GM21717 (cell line): ENCODE measurements around the gene PAK3.

Experiments used
- ATAC-seq: cut with Tn5 transposase; IDR thresholded peaks from one replicate; pipeline ENCODE4 v1.9.1; 2021; ENCODE audit warnings: mild to moderate bottlenecking, moderate library complexity; ENCODE audit not compliant: unreplicated experiment

The PAK3 gene

DNA sequence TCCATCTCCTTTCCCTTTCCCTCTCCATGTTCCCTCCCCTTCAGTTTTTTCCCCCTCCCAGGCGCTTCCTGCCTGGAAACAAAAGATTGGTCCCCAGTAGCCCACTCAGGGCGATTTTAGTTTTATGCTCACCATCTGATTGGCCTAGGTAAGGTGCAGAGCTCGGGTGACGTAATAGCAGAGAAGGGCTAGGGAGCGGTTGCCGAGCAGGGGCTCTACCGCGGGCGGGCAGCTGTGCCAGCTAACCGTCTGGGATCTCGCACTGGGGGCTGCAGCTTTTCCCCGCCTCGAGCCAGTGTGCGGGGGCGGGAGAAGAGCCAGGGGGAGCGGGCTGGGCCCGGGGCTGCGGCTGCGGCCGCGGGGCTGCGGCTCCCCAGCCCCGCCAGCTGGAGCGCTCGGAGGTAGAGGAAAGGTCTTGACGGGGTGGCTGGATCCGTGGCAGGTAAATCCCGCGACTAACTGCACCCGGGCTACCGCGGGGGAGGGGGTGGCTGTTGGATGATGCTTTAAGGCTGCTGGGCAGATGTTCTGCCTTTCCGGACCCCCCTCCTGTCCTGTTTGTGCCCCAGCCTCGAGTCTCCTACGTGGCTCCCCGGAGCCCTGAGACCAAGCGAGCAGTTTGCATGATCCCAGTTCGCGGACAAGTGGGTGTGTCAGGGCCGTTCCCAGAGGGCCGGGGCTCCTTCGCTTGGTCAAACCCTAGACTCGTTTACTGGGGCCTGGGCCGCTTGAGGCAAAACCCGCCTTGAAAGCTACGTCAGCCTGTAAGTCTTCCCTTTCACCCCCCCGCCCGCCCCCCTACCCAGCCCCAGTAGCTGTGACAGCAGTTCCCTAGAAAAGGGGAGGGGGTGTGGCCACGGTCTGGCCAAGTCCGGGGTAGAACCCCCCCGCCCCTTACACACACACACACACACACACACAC lies at the start of gene PAK3:
PAK3 (plus strand) TSS at position 218 of the 922 bp plus-strand sequence. CDS start 26,913 bp downstream, outside the sequence.
- peak; percentile 56 for ATAC-seq

DNA sequence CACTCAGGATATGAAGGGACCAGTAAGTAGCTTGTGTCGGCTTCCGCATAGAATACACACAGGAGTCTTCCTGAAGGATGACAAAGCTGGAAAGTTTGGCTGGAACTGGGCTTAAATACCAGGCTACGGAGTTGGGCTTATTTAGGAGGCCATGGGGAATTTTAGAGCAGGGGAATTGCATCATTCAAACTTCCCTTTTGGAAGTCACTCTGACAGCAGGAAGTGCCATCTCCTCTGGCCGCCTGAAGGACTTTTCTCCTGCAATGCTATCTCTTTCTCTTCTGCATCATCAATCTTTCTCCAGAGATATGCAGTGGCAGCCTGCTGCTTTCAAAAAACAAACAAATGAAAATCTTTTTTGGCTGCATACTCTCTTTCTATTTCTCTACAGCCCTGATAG lies 48.4 kb upstream of the PAK3 start:
- no peak for ATAC-seq

DNA sequence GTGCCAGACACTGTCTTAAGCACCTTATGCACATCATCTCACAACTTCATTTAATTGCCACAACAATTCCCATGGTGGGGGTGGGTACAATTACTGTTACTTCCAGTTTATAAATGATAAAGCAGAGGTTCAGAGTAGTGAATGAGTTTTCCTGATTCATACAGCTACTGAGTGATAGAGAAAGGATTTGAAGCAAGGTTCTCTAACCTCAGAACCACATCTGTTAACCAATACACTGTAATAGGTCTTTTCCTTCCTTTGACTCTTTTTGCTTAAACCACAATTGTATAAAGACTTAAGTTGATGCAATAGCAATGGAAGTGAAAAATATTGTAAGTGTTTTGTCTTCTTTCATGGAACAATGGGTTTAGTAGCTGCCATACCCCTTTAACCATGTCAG lies 43.5 kb upstream of the PAK3 start:
- no peak for ATAC-seq

DNA sequence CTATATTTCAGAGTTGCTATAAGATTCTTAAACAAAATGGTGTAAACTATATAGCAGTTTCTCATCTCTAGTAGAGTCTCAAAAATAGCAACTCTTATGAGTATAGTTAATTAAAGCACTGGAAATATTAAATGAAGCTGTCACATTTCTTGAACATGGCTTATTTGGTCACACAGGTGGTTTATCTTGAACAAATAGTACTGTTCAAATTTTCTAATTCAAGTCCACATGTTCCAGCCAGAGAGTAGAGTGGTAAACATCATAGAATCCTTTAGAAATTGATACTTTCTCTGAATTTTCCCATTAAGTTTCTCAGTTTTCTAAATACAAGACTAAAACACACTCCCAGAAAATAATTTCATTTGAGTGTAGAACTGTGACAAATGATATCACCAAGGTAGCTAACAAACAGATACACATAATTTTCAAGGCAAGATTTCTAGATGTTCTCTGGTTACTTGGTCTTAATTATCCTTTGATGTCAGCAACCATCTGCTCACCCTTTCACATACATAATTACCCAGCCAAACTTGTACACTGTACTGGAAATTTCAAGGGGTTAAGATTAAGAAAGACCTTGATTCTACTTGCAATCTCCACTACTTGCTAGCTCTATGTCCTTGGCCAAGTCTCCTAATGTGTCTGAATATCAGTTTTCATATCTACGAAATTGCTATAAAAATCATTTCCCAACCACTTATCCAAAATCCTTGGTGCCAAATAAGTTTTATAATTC lies 24.3 kb upstream of the PAK3 start:
- ATAC-seq = no peak

GRCh38 chrX:111083081-111083480 lies 12.9 kb upstream of the PAK3 start:
- no peak for ATAC-seq

DNA sequence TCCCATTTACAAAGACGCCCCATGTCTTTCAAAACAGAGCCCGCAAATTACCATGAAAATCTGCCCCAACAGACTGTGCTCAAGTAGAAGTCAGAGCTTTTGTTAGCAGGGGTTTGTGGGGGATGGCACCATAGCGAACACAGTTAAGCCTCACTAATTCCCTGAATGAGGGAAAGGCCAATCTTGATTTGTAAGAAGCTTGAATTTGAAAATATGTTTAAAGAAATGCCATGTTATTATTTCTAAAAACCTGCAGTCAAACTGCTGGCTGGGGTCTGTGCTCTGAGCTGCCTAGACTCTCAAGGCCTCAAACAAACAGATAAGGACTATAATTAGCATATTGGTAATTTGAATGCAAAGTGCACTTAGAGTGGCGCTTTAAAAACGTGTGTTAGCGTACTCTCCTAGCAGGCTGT lies 9.4 kb upstream of the PAK3 start:
- ATAC-seq = no peak

DNA sequence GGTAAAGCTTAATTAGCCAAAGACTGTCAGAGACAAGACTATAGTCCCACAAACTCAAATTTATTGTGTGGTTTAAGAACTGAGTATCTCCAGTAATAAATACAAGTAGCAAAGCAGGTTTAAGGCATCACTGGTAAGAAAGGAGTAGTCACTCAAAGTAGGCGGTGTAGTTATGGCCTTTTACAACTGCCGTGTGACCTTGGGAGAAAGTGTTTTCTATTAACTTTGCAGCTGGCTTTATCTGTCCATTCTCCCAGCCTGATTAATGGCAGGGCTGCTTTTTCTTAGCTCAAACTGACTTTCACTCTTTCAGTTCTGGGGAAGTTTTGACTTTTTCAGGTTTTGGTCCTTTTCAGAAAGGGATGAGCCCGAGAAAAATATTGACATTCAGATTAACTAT lies 7.4 kb upstream of the PAK3 start:
- no peak for ATAC-seq

DNA sequence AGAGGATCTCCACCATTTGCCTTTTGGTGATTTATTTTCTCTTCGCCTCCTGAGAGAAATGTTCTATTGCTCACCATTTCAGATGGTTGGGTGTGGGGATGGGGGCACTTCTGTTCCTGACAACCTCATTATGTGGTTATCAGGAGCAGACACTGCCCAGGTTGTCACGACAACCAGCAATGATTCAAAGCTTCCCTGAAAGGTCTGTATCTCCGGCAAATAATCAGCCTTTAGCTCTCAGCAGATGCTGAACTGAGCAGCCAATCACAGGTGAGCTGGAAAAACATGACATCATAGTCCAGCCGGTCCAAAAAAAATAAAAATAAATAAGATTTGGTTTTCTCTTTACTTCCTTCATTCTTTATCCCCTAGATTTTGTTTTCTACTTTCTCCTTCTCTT lies 5.5 kb upstream of the PAK3 start:
- no peak for ATAC-seq

- ATAC-seq = peak; percentile 78
Measured at GRCh38 chrX:111098874-111099273, 2.9 kb downstream of the PAK3 start.

DNA sequence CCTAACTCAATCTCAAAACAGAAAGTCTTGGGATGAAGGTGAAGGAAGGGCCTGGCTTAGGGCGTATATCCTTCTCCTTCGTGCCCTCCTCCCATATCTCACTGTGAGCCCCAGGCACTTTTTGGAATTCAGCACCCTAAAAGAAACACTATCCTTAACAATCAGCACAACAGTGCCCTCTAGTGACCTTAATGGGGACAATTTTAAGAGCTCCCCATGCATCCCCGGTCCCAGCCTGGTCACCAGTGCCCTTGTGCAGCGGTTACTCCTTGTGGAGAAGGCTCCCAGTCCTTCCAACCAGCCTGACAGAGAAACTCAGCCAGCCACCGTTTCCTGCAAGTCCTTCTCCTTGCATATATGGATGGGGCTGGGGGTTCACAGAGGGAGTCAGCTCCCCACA lies 4.2 kb downstream of the PAK3 start:
- ATAC-seq = peak; percentile 57

- no peak for ATAC-seq
Measured at GRCh38 chrX:111101580-111101979, 5.6 kb downstream of the PAK3 start.

- ATAC-seq = no peak
Measured at GRCh38 chrX:111102636-111103035, 6.6 kb downstream of the PAK3 start.

GRCh38 chrX:111103246-111103645 lies 7.3 kb downstream of the PAK3 start:
- ATAC-seq = no peak

- no peak for ATAC-seq
Measured at GRCh38 chrX:111110098-111110775, 14.2 kb downstream of the PAK3 start.

DNA sequence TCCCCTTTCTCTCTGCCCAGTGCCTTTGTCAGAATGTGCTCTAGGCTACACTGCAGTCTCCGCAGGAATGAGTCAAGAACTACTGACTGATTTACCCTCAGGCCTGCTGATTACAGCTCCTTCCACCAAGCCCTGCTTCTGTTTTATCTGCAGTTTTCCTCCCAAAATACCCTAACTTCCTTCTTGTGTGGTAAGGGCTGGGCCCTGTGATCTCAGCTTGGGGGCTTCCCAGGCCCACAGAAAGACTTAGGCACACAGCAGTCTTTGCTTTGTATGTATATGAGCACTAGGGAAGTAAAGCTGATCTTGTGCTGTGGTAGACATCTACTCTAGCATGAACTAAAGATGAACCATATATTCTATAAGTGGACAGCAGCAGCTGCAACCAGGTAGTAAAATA lies 18.8 kb downstream of the PAK3 start:
- no peak for ATAC-seq

DNA sequence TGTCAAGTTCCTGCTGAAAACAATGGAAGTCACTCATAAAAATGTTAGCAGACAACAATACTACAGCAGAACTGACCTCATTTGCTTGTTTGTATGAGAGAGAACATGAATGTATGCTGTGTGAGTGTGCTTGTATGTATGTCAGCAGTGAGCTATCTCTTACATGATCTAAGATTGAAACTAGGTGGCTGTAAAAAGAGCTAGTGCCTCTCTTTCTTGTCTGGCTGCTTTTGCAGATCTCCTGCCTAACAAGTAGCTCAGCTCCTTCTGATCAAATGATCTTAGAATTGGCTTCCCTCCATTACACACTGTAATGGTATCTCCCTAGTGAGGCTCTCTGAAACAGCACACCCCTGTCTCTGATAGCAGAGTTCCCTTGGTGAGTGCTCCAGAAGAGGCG lies 20.7 kb downstream of the PAK3 start:
- no peak for ATAC-seq

DNA sequence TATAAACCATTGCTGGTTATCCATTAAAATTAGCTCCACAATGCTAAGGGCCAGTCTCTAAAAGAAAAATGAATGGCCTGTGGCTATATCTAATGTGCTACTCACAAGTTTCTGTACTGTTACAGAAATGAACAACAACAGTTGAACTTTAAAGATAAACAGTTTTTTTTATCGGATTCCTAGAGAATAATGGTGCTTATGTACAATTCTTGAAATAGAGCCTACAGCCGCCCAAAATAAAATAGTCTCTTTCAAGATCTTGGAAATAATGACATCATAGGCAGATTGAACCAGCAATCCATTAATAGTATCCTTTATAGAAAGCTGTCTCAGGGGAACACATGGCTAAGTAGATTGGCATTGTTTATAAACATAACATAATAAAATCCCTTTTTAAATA lies 23.4 kb downstream of the PAK3 start:
- ATAC-seq = no peak

DNA sequence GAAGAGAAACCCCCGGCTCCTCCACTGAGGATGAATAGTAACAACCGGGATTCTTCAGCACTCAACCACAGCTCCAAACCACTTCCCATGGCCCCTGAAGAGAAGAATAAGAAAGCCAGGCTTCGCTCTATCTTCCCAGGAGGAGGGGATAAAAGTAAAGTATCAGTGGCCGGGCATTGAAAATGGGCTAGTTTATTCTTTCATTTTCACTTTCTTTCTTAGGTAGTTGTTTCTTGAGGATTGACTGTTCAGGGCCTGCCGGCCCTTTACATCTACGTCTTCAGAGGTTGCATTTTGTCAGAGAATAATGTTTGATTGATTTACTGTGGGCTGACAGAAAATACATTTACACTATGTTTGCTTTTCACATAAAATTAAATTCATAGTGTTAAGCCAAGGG lies 27.1 kb downstream of the PAK3 start:
- peak; percentile 64 for ATAC-seq

GRCh38 chrX:111123606-111124179 lies 27.7 kb downstream of the PAK3 start:
- peak; percentile 52 for ATAC-seq

- ATAC-seq = peak; percentile 59
Measured at GRCh38 chrX:111124418-111124817, 28.4 kb downstream of the PAK3 start.

GRCh38 chrX:111127038-111127437 lies 31.0 kb downstream of the PAK3 start:
- no peak for ATAC-seq
